Psoas muscle (tissue), 8 donors: Measurements from ENCODE around the gene POMZP3. TPM values are rescaled to one million over a fixed set of nuclear protein-coding genes. Genes with fewer than 3 reads are reported as not detected.
"Not testable (repeated sequence)": the region's sequence is repeated elsewhere in the genome, so short reads cannot be mapped to it uniquely, and the experiment has no call there.

Source experiments
- ATAC-seq, 4 donors: fragments of 200-7000 bp; cut with Tn5 transposase; one replicate each; pipeline ENCODE4 v1.9.1; 2020; ENCODE audit warnings: moderate library complexity in 3 of 4, mild to moderate bottlenecking in 2 of 4
- DNase-seq, 2 donors: peaks; one replicate each; pipeline ENCODE4 v3.0.0-alpha.2; 2020
- H3K27ac ChIP-seq: fragments of 200-600 bp; one replicate; pipeline ENCODE4 v1.8.0; 2022
- H3K27me3 ChIP-seq, 3 donors: fragments of 200-600 bp in 1 of 3; one replicate each; pipeline versions ENCODE4 v1.6.1 to v1.8.0; 2013 to 2022; ENCODE audit warnings: low read length in 2 of 3, mild to moderate bottlenecking in 2 of 3, moderate library complexity in 1 of 3; ENCODE audit not compliant: insufficient read depth in 3 of 3
- H3K36me3 ChIP-seq, 2 donors: fragments of 200-600 bp in 1 of 2; one replicate each; pipeline versions ENCODE4 v1.6.1 to v1.8.0; 2013 to 2022; ENCODE audit warnings: low read depth in 1 of 2, mild to moderate bottlenecking in 1 of 2, moderate library complexity in 1 of 2; ENCODE audit not compliant: insufficient read depth in 1 of 2
- H3K4me1 ChIP-seq: fragments of 200-600 bp; one replicate; pipeline ENCODE4 v1.8.0; 2022
- H3K4me3 ChIP-seq: fragments of 200-600 bp; one replicate; pipeline ENCODE4 v1.8.0; 2022; ENCODE audit warnings: mild to moderate bottlenecking
- H3K9me3 ChIP-seq: fragments of 200-600 bp; one replicate; pipeline ENCODE4 v1.8.0; 2022
- WGBS, 3 donors: extraction: QIAGEN DNeasy Blood & Tissue Kit; methylation state at CpG; one replicate each; pipeline versions ENCODE4 v1.1.6 to v1.1.7; 2013; 5-methylcytosine and 5-hydroxymethylcytosine counted together
- intact Hi-C, 2 donors: fragments of 100-400 bp; cut with DNase I; formaldehyde crosslinking; loops; one replicate each; pipeline versions ENCODE4 v1.11.0 to v1.14.2; 2022
- polyA plus RNA-seq, 3 donors: library from polyadenylated mRNA; stranded (reverse); fragments of 200-250 nt; gene quantifications; one replicate each; pipeline ENCODE4 v1.2.3, GENCODE V29; 2013
- total RNA-seq, 4 donors: library from RNA; stranded (reverse); fragmentation: NEBNext Ultra II Directional in 2 of 4; extraction: Animal tissue kit (Norgen Biotek cat#: 25700) in 2 of 4; gene quantifications; one replicate each; pipeline versions ENCODE4 v1.2.1 to v1.2.4, GENCODE V29; 2021 to 2023
- donor health status: healthy with polysubstance abuse.
- donor health status: DM: no; HTN: no; CAD: no; lungs with moderate emphysema.
- donor health status: Bipolar disorder and iron deficiency.
- donor health status: healthy.
- donor health status: DM: yes; HTN: yes; CAD: no.
- donor health status: DM: no; HTN: no; CAD: no.
- donor health status: DM: no; HTN: no; CAD: no.
- donor health status: DM: yes; HTN: yes; CAD: no.

POMZP3 gene
- total and polyA plus RNA-seq, 7 donors, result 3.5 to 30.5 (median 10.3) TPM

GRCh38 chr7:76568742-76569141 lies 58.3 kb downstream of the POMZP3 start:
- intact Hi-C loops, H3K4me1 ChIP-seq, H3K36me3 ChIP-seq, ATAC-seq, H3K27me3 ChIP-seq, H3K27ac ChIP-seq, H3K9me3 ChIP-seq, DNase-seq, H3K4me3 ChIP-seq: not testable (repeated sequence)

- H3K9me3 ChIP-seq, DNase-seq, H3K27me3 ChIP-seq, H3K27ac ChIP-seq, H3K4me3 ChIP-seq, H3K36me3 ChIP-seq, intact Hi-C loops, H3K4me1 ChIP-seq, ATAC-seq: not testable (repeated sequence)
These were observed 59.3 kb downstream of the POMZP3 start for GRCh38 chr7:76567753-76568152.

- WGBS, 3 donors, result 96 to 98% (median 98%) methylated on average over 2 to 3 of the region's 4 CpGs
These were observed 59.8 kb downstream of the POMZP3 start for GRCh38 chr7:76567311-76567710.

GRCh38 chr7:76565001-76565400 lies 62.1 kb downstream of the POMZP3 start:
- not testable (repeated sequence) for ATAC-seq
- 88 to 100% (median 94%) methylated on average over 2 of the region's 3 CpGs for WGBS, 3 donors

More at GRCh38 chr7:76567311-76567710, 59.8 kb downstream of the POMZP3 start:
- H3K27me3 ChIP-seq, H3K36me3 ChIP-seq, H3K4me3 ChIP-seq, H3K27ac ChIP-seq, H3K4me1 ChIP-seq, H3K9me3 ChIP-seq, ATAC-seq, intact Hi-C loops, DNase-seq: not testable (repeated sequence)

GRCh38 chr7:76561342-76561741 lies 65.7 kb downstream of the POMZP3 start:
- H3K9me3 ChIP-seq, H3K4me3 ChIP-seq, H3K36me3 ChIP-seq, H3K27ac ChIP-seq, H3K27me3 ChIP-seq, intact Hi-C loops, H3K4me1 ChIP-seq, DNase-seq, ATAC-seq: not testable (repeated sequence)
- 94 to 100% (median 98%) methylated on average over 3 of the region's 3 CpGs for WGBS, 3 donors

More at GRCh38 chr7:76565001-76565400, 62.1 kb downstream of the POMZP3 start:
- H3K9me3 ChIP-seq, H3K36me3 ChIP-seq, DNase-seq, H3K27ac ChIP-seq, H3K4me3 ChIP-seq, H3K27me3 ChIP-seq, H3K4me1 ChIP-seq, intact Hi-C loops: not testable (repeated sequence)

GRCh38 chr7:76560157-76560556 lies 66.9 kb downstream of the POMZP3 start:
- H3K36me3 ChIP-seq, intact Hi-C loops, H3K27me3 ChIP-seq, H3K4me1 ChIP-seq, H3K9me3 ChIP-seq, ATAC-seq, H3K27ac ChIP-seq, DNase-seq, H3K4me3 ChIP-seq: not testable (repeated sequence)
- WGBS, 3 donors, result 80 to 88% (median 87%) methylated on average over 4 of the region's 4 CpGs

Other genes with a start within 250 kb of the POMZP3 start
- gene SSC4D, start 217.6 kb downstream of the POMZP3 start, total RNA-seq, result 1 to 10 TPM in 1 of 4 donors, under 1 TPM in 3; 0.79 to 1.0 (median 0.86) TPM
- 1 to 10 TPM; 1.3 to 3.3 (median 2.7) TPM for gene SSC4D, start 217.6 kb downstream of the POMZP3 start, polyA plus RNA-seq
- gene ZP3, start 202.3 kb downstream of the POMZP3 start, total RNA-seq, result 10 to 100 TPM in 1 of 4 donors, 1 to 10 TPM in 1, under 1 TPM in 1, not detected in 1; 0.96 to 12.3 (median 4.0) TPM
- under 1 TPM; 0.23 to 0.52 (median 0.32) TPM for gene ZP3, start 202.3 kb downstream of the POMZP3 start, polyA plus RNA-seq
- 10 to 100 TPM; 10.5 to 15.7 (median 14.6) TPM for gene DTX2, start 165.6 kb downstream of the POMZP3 start, total RNA-seq
- gene DTX2, start 165.6 kb downstream of the POMZP3 start, polyA plus RNA-seq, result 10 to 100 TPM; 12.8 to 21.5 (median 18.1) TPM
- under 1 TPM in 3 of 4 donors, not detected in 1; 0.48 to 0.91 (median 0.77) TPM for gene UPK3B, start 116.7 kb downstream of the POMZP3 start, total RNA-seq
- gene UPK3B, start 116.7 kb downstream of the POMZP3 start, polyA plus RNA-seq, result under 1 TPM; 0.12 to 0.23 (median 0.13) TPM
- under 1 TPM in 3 of 4 donors, not detected in 1; 0.40 to 0.60 (median 0.44) TPM for gene SPDYE16, start 84.0 kb downstream of the POMZP3 start, total RNA-seq
- under 1 TPM; 0.04 to 0.13 (median 0.10) TPM for gene SPDYE16, start 84.0 kb downstream of the POMZP3 start, polyA plus RNA-seq